Panc1 (cell line): Measurements from ENCODE around the gene STUB1.

Experiments used
- CTCF ChIP-seq: fragments of 450-650 bp; IDR thresholded peaks from 2 replicates; pipeline ENCODE4 v1.5.1; 2017; ENCODE audit warnings: mild to moderate bottlenecking
- POLR2AphosphoS5 ChIP-seq: IDR thresholded peaks from 2 replicates; pipeline ENCODE4 v1.6.1; 2012; ENCODE audit warnings: mild to moderate bottlenecking, low read depth, low read length, moderate library complexity

DNA sequence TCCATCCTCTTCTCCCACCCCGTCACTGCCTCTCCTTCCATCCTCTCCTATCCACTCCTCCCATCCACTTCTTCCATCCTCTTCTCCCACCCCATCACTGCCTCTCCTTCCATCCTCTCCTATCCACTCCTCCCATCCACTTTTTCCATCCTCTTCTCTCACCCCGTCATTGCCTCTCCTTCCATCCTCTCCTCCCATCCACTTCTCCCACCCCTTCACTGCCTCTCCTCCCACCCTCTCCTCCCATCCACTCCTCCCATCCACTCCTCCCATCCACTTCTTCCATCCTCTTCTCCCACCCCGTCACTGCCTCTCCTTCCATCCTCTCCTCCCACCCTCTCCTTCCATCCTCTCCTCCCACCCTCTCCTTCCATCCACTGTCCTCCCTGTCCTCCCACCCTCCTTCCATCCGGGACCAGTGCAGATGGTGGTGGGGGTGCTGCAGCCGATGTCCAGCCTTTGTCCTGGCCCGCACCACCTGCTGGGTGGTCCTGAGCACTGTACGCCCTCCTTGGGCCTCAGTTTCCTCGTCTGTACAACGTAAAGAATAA is 48.3 kb upstream of the STUB1 start:
- TF ChIP-seq CTCF (no peak), POLR2AphosphoS5 (no peak)
